ENCODE data around the gene FBXL22.

The FBXL22 gene

DNA sequence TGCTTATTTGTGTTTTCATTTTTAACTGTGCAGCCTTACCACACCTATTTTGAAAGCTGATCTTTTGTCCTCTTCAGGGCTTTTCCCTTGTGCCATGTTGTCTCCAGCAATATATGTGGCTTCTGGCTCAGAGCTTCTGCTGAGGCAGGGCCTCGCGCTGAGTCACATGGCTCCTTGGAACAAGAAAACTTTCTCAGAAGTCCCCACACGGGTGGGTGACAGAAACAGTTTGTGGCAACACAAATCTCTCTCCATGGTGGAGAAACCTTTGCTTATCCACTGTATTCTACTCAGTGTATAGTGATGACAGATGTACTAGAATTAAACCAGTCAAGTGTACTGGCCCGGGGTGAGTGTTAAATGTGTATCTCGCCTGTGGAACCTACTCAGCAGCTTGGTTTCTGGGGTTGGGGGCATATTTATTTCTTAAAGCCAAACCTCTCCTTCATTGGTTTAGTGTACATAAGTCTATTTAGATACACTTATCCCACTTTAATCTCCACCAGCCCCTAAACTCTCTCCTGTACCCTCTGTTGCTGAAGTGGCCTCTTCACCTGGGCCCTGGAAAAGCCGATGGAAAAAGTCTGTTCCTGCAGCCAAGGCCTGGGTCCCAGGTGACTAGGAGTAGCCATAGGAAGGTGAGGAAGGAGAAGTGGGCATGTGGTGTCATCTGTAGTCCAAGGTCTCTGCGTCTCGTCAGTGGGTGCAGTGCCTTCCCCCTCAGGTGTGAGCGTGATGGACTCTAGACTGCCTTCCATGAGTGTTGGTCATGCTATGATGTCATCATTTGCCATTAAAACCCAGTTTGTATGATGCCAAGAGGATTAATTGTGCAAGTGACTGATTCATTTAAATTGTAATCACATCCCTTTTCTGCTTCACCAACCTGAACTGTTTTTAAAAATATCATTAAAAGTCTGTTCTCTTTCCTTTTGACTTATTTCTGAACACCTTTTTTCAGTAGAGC is 3.2 kb upstream of the FBXL22 start:
- no peak for DNase-seq (ENCODE audit: low read depth)

- DNase-seq (ENCODE audit: low read depth): no peak
These were observed 2.1 kb upstream of the FBXL22 start for GRCh38 chr15:63595065-63595464.

DNA sequence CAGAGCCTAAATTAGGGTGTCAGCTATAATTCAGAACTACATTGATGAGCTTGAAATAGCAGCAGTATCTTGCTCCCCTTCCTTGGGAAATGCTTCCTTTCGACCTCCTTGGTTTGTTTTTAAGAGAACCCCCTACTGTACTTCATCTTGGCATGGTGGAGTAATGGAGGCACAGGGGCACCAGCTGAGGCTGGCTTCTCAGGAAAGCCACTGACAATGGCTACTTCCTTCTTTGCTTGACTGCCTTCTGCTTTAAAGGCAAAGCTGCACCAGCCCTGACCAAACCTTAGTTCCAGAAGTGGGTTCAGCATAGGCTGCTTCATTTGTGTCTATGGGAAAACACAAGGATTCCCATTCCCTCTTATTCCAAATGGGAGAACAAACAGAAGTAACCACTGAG is 1.5 kb upstream of the FBXL22 start:
- no peak for DNase-seq (ENCODE audit: low read depth)

DNA sequence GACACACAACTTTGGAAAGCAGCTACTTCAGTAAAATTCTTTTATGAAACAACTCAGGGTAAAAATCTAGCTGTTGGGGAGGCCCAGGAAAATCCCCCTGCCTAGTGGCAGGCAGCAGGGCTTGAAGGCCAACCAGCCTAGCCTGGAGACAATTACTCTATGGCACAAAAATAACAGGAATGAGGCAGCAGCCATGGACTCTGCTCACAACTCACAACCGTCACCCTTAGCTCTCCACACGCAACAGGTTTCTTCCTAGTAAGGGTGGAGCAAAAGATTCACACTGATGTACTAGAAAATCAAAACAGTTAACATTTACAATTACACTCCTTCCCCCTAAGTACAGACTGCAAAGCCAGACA is 530 bp upstream of the FBXL22 start:
- DNase-seq (ENCODE audit: low read depth): no peak

GRCh38 chr15:63597821-63598220 is 634 bp downstream of the FBXL22 start:
- no peak for DNase-seq (ENCODE audit: low read depth)

GRCh38 chr15:63598473-63599400 is 1.6 kb downstream of the FBXL22 start:
- no peak for DNase-seq (ENCODE audit: low read depth)

- no peak for DNase-seq (ENCODE audit: low read depth)
These were observed 2.3 kb downstream of the FBXL22 start for GRCh38 chr15:63599401-63600000.

- DNase-seq (ENCODE audit: low read depth): no peak
These were observed 2.9 kb downstream of the FBXL22 start for GRCh38 chr15:63600001-63600615.

DNA sequence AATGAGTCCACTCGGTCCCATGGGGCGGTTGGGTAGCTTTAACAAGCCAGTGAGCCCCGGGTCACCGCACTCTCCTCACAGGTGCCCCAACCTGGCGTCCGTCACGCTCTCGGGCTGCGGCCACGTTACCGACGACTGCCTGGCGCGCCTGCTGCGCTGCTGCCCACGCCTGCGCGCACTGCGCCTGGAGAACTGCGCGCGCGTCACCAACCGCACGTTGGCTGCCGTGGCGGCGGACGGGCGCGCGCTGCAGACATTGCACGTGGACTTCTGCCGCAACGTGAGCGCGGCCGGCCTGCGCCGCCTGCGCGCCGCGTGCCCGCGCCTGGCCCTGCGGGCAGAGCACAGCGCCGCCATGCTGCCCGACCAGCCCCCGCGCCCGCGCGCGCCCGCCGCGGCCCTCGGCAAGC is 3.4 kb downstream of the FBXL22 start:
- DNase-seq (ENCODE audit: low read depth): peak; percentile 81

DNA sequence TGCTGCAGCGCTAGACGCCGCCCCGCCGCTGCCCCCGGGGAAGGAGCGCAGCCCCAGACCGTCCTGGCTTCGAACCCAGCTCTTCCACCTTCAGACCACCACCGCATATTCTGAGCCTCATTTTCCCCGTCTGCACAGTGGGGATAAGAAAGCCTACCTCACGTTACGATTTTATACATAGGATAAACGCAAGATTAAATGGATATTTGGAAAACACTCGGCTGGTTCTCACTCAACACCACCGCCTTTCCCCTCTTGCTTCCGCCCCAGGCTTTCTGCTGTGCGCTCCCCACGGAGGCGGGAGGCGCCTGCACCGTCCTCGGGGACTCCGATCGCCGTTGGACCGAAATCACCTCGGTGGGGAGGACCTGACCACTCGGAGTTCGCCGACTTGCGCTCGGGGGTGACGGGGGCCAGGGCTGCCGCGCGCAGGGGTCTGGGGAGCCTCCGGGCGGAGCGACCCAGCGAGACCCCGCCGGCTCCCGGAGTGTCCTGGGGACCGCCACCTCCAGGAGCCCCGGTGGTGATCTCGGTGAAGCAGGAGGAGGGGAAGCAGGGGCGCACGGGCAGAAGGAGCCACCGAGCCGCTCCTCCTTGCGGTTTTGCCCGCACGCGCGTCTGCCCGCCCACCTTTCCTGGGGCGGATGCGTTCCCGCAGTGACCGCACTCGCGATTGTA is 4.0 kb downstream of the FBXL22 start:
- DNase-seq (ENCODE audit: low read depth): peak; percentile 30

DNA sequence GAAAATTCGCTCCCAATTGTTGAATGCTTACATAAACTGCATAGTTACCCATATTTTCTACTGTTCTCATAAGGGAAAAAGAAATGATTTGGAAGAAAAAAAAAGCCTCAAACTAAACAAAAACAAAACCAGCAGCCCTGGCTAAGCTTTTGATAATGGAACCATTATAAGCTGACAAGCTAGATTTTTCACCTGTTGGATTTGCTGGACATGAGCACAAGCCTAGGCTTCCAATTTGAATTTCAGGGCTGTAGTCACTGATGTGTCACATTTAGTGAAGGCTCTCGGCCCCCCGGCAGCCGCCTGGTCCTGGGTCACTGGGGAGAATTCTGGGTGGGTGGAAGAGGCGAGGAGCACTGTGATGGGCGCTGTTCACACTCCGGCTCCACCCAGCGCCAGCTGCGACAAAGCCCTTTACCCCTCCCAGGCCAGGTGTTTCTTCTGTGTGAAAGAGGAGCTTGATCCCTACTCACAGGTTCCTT is 4.6 kb downstream of the FBXL22 start:
- DNase-seq (ENCODE audit: low read depth): no peak

DNA sequence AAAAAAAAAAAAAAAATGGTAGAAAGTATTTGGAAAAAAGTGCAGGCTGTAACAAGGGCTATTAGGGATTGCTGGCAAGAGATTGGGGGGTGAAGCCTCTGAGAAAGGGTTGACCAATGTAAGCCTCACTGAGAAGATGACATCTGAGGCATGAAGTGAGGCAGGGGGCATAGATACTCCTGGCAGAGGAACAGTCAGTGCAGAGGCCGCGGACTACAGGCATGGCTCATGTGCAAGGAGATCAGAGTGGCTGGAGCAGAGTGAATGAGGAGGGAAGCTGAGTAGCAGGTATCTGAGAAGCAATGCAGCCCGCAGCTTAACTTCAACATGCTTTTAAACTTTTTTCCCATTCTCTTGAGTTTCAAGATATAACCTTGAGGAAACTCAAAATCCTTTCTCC is 5.4 kb downstream of the FBXL22 start:
- no peak for DNase-seq (ENCODE audit: low read depth)

- no peak for DNase-seq (ENCODE audit: low read depth)
These were observed 6.3 kb downstream of the FBXL22 start for GRCh38 chr15:63603516-63603915.

GRCh38 chr15:63604281-63604680 is 7.1 kb downstream of the FBXL22 start:
- DNase-seq (ENCODE audit: low read depth): no peak

- no peak for DNase-seq (ENCODE audit: low read depth)
These were observed 7.8 kb downstream of the FBXL22 start for GRCh38 chr15:63605036-63605435.

- DNase-seq (ENCODE audit: low read depth): peak; percentile 33
These were observed 8.6 kb downstream of the FBXL22 start for GRCh38 chr15:63605816-63606215.

DNA sequence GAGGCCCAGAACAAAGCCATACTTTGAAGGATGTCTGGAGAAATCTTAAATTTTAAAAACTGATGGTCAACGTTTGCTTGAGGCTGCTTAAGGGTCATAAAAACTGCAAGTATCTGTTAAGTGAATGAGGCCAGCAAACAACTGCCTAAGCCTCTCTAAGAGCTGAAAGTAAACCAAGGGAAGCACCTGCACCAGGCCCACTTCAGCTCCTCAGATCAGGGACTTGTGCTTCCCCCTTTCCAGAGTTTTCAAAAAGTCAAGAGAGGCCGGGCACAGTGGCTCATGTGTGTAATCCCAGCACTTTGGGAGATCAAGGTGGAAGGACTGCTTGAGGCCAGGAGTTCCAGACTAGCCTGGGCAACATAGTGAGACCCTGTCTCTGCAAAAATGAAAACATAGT is 9.1 kb downstream of the FBXL22 start:
- DNase-seq (ENCODE audit: low read depth): no peak

- DNase-seq (ENCODE audit: low read depth): no peak
These were observed 11.8 kb downstream of the FBXL22 start for GRCh38 chr15:63608989-63609388.

- DNase-seq (ENCODE audit: low read depth): no peak
These were observed 12.3 kb downstream of the FBXL22 start for GRCh38 chr15:63609448-63609847.

GRCh38 chr15:63610209-63610841 is 13.1 kb downstream of the FBXL22 start:
- DNase-seq (ENCODE audit: low read depth): peak; percentile 63

- DNase-seq (ENCODE audit: low read depth): no peak
These were observed 14.0 kb downstream of the FBXL22 start for GRCh38 chr15:63611177-63611576.
